Fibroblast of upper back skin (primary cell): ENCODE data around the gene POU5F2.
A peak's percentile ranks its signal among the peaks of the same experiment; 100 is the strongest.

Source experiments
- DNase-seq: peaks from one replicate; pipeline ENCODE4 v3.0.0-alpha.2; 2013

The POU5F2 gene

DNA sequence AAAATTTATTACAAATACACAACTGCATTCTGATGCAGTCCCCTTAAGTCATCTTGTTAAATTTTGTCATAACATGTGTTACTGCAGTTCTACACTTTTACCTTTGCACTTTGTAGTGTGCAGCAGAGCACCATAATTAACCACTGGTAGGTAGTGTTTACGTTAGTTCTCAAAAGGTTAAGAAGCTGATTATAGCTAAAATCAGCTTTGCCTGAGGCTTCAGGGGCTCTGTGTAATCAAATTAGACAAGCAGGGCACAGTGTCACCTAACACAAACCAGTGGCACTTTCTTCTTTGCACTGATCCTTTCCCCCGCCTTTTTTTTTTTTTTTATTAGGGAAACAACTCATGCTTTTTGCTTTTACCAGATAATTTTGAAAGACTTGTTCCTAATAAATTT is 26.1 kb downstream of the POU5F2 start:
- no peak for DNase-seq

DNA sequence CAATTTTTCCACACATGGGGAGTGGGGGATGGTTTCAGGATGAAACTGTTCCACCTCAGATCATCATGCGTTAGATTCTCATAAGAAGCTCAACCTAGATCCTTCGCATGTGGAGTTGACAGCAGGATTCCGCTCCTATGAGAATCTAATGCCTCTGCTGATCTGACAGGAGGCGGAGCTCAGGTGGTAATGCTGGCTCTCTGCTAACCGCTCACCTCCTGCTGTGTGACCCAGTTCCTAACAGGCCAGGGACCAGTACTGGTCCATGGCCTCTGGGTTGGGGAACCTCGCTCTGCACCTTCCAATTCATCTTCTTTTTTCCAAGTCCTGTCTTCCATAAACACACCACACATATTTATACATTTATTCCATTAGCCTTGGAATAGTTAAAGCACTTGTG is 33.0 kb downstream of the POU5F2 start:
- DNase-seq: no peak

DNA sequence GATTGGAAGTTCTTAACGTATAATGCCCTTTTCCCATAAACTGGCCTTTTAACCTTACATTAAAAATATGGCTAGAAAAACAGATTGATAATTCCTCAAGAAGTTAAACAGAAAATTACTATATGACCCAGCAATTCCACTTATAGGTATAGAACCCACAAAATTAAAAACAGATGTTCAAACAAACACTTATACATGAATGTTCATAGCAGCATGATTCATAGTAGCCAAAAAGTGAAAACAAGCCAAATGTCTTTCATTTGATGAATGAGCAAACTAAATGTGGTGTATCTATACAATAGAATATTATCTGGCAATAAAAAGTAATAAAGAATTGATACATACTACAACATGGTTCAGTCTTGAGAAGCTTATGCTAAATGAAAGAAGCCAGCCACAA is 35.5 kb downstream of the POU5F2 start:
- peak; percentile 89 for DNase-seq

DNA sequence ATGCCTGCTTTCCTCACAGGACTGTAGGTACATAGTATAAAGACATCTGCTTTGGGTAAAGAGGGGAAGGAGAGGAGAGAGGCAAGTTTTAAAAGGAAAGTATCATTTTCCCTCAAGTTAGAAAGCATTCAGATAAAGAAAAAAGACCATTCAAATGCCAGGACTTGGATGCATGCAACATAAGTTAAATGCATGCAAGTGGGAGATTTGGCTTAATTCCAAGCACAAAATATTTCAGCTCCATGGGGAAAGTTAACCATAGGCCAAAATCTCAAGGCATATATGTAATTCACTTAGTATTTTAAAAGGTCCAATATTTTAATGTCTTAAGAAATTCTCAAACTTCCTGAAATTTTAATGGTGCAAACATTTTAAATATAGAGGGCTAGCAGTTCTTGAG is 36.4 kb downstream of the POU5F2 start:
- DNase-seq: peak; percentile 73

DNA sequence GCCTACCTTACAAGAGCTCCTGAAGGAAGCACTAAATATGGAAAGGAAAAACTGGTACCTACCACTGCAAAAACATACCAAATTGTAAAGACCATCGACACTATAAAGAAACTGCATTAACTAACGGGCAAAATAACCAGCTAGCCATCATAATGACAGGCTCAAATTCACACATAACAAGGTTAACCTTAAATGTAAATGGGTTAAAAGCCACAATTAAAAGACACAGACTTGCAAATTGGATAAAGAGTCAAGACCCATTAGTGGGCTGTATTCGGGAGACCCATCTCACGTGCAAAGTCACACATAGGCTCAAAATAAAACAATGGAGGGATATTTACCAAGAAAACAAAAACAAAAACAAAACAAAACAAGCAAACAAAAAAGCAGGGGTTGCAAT is 49.4 kb downstream of the POU5F2 start:
- no peak for DNase-seq
